WERI-Rb-1 (cell line): Measurements from ENCODE around the gene SNX25.
"Not testable (repeated sequence)": the region's sequence is repeated elsewhere in the genome, so short reads cannot be mapped to it uniquely, and the experiment has no call there.

ENCODE experiments used
- DNase-seq: peaks from one replicate; pipeline ENCODE4 v3.0.0-alpha.2; 2020
- H3K27ac ChIP-seq: fragments of 250-450 bp; sonication (Bioruptor Pico); 2 replicates; pipeline ENCODE4 v1.5.1; 2020; ENCODE audit warnings: mild to moderate bottlenecking, moderate library complexity
- H3K27me3 ChIP-seq: fragments of 250-450 bp; sonication (Bioruptor Pico); 2 replicates; pipeline ENCODE4 v1.5.1; 2021; ENCODE audit warnings: mild to moderate bottlenecking, low read depth, moderate library complexity; ENCODE audit not compliant: insufficient read depth, severe bottlenecking
- H3K36me3 ChIP-seq: fragments of 250-450 bp; sonication (Bioruptor Pico); 2 replicates; pipeline ENCODE4 v1.5.1; 2020; ENCODE audit warnings: mild to moderate bottlenecking, moderate library complexity
- H3K4me3 ChIP-seq: 2 replicates; pipeline ENCODE4 v1.5.1; 2011; ENCODE audit warnings: low read depth, mild to moderate bottlenecking, control low read depth, low read length
- H3K9me3 ChIP-seq: fragments of 250-450 bp; sonication (Bioruptor Pico); 2 replicates; pipeline ENCODE4 v1.5.1; 2021; ENCODE audit warnings: mild to moderate bottlenecking, moderate library complexity; ENCODE audit not compliant: severe bottlenecking
- CTCF ChIP-seq: IDR thresholded peaks from 2 replicates; pipeline ENCODE4 v1.5.1; 2011; ENCODE audit warnings: low read depth, mild to moderate bottlenecking, control low read depth, inconsistent platforms, low read length

SNX25 gene

GRCh38 chr4:185317880-185318279 is 108.5 kb downstream of the SNX25 start:
- no peak for TF ChIP-seq CTCF
- no peaks in the 10 kb centered on the region; the same call in 1 of the 2 replicates for H3K36me3 ChIP-seq
- no peak for DNase-seq

GRCh38 chr4:185318679-185319078 is 109.3 kb downstream of the SNX25 start:
- DNase-seq = no peak
- no peaks in the 10 kb centered on the region for H3K27me3 ChIP-seq
- no peak overlapping the region for H3K4me3 ChIP-seq
- no peaks in the 10 kb centered on the region for H3K9me3 ChIP-seq
- no peak for TF ChIP-seq CTCF
- H3K27ac ChIP-seq = no peak overlapping the region
- H3K36me3 ChIP-seq = no peaks in the 10 kb centered on the region; the same call in 1 of the 2 replicates

More at GRCh38 chr4:185317880-185318279, 108.5 kb downstream of the SNX25 start:
- no peaks in the 10 kb centered on the region for H3K27me3 ChIP-seq
- no peak overlapping the region for H3K27ac ChIP-seq
- no peak overlapping the region for H3K4me3 ChIP-seq
- no peaks in the 10 kb centered on the region for H3K9me3 ChIP-seq

GRCh38 chr4:185322803-185323202 is 113.4 kb downstream of the SNX25 start:
- no peak overlapping the region for H3K4me3 ChIP-seq
- H3K27ac ChIP-seq = no peak overlapping the region
- no peak for TF ChIP-seq CTCF
- H3K27me3 ChIP-seq = no peaks in the 10 kb centered on the region
- no peaks in the 10 kb centered on the region; the same call in 1 of the 2 replicates for H3K36me3 ChIP-seq
- no peak for DNase-seq
- H3K9me3 ChIP-seq = no peaks in the 10 kb centered on the region

- Histone ChIP-seq H3K27ac (no peak overlapping the region), H3K27me3 (no peaks in the 10 kb centered on the region), H3K9me3 (no peaks in the 10 kb centered on the region), H3K36me3 (no peaks in the 10 kb centered on the region; the same call in 1 of the 2 replicates), H3K4me3 (no peak overlapping the region)
- DNase-seq = no peak
- no peak for TF ChIP-seq CTCF
Measured at GRCh38 chr4:185323606-185324005, 114.2 kb downstream of the SNX25 start.

- H3K27ac ChIP-seq, H3K36me3 ChIP-seq, DNase-seq: not testable (repeated sequence)
Measured at GRCh38 chr4:185324361-185324760, 115.0 kb downstream of the SNX25 start.

GRCh38 chr4:185325721-185326120 is 116.3 kb downstream of the SNX25 start:
- not testable (repeated sequence) for H3K27me3 ChIP-seq, H3K4me3 ChIP-seq, H3K9me3 ChIP-seq, H3K27ac ChIP-seq, DNase-seq, H3K36me3 ChIP-seq

More at GRCh38 chr4:185324361-185324760, 115.0 kb downstream of the SNX25 start:
- not testable (repeated sequence) for H3K9me3 ChIP-seq, H3K27me3 ChIP-seq, H3K4me3 ChIP-seq

- no peak overlapping the region for H3K27ac ChIP-seq
- no peaks in the 10 kb centered on the region for H3K36me3 ChIP-seq
- H3K9me3 ChIP-seq = peaks cover 7% of the 10 kb centered on the region
- no peaks in the 10 kb centered on the region for H3K27me3 ChIP-seq
- H3K4me3 ChIP-seq = no peak overlapping the region
- no peak for TF ChIP-seq CTCF
- DNase-seq = no peak
Measured at GRCh38 chr4:185328586-185328985, 119.2 kb downstream of the SNX25 start.

GRCh38 chr4:185329879-185330510 is 120.6 kb downstream of the SNX25 start:
- H3K36me3 ChIP-seq, H3K9me3 ChIP-seq, H3K27me3 ChIP-seq, DNase-seq, H3K27ac ChIP-seq, H3K4me3 ChIP-seq: not testable (repeated sequence)
